Fibroblast of peridontal ligament (primary cell): ENCODE results near the gene BBS12.

Experiments used
- DNase-seq: peaks from one replicate; pipeline ENCODE4 v3.0.0-alpha.2; 2010; ENCODE audit errors: extremely low read depth

The BBS12 gene

DNA sequence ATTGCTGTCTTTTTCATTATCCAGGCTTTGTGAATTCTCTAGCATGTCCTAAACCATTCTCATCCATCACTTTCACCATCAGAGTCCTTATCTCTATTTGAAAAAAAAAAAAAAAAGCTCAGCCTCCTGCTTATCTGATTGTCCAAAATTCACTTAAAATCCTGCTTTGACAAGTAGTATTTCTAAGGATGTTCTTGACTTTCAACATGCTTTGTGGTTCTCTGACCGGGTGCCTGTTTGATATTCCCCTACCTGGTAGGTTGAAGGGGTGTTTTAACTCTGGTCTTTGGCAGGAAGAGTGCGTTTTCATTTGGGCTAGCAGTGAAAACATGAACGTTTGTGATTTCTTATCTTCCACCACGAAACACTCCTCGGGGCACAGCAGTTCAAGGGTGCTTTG, 17.3 kb upstream of the BBS12 start:
- no peak for DNase-seq

DNA sequence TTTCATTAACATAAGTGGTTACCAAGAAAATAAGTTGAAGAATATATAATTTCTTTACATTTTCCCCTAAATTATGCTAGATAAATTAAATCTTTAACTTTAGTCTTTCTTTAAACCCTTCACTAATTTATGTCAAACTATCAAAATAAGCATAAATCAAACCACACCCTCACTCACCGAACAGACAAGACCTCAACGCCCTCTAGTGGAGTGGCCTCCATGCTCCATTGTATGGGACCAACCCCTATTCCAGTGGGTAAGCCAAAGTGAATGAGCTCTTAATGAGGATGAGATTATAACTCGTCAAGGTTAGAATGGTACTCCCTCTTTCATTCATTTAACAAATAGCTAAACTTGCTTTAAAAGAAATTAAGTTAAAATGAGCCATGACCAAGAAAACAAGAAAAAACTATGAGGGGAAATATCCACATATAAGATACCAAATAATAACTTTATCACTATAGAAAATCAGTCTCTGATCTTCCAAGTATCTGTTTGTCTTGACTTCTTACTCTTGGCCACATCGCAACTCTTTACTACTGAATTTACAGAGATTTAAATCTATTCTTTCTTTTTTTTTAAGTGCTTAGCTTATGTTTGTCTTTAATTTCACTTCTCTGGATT, 15.6 kb upstream of the BBS12 start:
- DNase-seq = peak; percentile 84

GRCh38 chr4:122718281-122718680, 14.2 kb upstream of the BBS12 start:
- no peak for DNase-seq

GRCh38 chr4:122722256-122722655, 10.2 kb upstream of the BBS12 start:
- DNase-seq = no peak

DNA sequence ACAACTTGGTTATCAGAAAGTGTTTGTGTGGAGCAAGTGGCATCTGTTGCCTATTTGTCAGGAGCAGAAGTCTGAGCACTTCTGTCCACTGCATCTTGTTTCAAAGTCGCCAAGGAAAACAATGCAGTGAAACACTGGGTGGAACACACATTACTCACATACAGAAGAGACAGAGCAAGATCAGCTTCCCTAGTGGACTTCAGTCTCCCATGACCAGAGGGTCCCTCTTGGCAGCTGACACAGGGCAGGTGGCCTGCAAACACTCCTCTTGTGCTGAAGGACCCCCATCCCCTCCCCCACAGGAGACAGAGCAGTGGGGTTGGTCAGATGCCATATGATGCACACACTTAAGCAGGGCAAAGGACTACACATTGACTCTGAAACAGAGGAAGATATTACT, 3.6 kb upstream of the BBS12 start:
- peak; percentile 50 for DNase-seq

DNA sequence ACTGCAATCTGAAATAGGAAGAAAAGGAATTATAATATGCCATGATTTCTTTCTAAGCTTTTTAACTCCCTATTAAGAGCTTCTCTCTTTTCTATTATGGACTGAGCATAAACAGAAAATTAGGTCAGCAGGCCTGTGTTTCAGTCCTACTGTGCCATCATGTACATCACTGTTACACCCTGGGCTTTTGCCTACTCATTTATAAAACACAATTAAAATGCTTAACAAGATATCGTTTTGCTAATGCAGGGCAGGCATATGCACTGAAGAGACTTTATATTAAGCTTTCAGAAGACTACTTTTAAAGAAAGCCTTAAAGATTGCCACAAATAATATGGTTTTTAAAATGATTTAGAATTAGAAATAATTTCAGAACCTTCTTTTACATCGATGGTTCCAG, 828 bp upstream of the BBS12 start:
- DNase-seq = no peak

GRCh38 chr4:122733787-122734120, 1.2 kb downstream of the BBS12 start:
- DNase-seq = no peak

- peak; percentile 91 for DNase-seq
Observed at GRCh38 chr4:122739174-122739573, 6.7 kb downstream of the BBS12 start.

- no peak for DNase-seq
Observed at GRCh38 chr4:122742933-122743829, 10.7 kb downstream of the BBS12 start.

DNA sequence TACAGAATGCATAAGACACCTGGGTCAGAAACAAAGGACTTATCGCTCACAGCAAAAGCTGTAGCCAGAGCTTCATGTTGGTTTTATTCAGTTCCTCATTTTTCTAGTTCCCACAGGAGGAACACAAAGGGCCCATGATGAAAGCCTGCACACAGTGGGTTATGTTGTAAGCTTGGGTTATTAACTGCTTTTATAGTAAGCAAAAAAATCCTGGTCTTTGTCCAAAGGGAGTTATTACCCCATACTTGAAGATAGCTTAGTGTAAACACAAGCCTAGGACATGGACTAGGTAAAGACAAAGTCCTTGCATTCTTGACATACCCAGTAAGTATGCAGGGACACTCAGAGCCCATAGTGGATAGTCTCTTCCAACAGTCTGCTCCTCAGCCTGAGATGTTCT, 11.7 kb downstream of the BBS12 start:
- peak; percentile 58 for DNase-seq

DNA sequence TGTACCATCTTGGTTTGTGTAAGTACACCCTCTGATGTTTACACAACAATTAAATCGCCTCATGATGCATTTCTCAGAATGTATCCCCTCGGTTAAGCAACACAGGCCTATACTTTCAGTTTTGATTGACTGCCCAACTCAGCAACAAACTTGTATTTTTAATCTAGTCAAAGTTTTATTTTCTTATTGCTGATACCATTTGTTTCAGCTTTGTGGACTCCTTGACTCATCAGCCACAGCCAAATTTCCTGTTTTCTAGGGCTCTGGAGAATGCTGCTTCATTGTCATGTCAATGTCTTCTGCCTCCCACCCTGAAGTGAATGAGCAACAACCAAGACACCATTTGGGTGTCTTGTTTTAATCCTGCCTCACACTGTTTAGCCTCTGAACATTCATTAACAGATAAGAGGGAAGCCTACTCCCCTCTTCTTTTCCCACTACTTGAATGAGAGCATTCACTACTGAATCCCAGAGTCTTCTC, 14.0 kb downstream of the BBS12 start:
- DNase-seq = no peak

GRCh38 chr4:122747068-122747467, 14.6 kb downstream of the BBS12 start:
- DNase-seq = no peak

DNA sequence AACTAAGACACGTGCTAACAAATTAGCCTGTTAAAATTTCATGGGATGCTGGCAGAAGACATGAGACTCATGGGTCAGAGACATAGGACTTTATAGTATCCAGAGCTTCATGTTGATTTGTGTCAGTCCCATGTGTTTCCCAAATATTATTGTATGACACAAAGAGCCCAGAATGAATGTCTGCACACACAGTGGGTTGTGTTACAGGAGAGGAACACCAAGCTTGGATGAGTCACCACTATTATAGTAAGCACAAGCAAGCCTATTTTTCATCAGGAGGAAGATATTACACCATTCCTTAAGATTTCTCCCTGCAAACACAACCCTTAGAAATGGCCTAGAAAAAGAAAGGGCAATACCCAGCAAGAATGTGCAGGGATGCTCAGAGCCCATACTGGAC, 15.4 kb downstream of the BBS12 start:
- peak; percentile 84 for DNase-seq

GRCh38 chr4:122749704-122750454, 17.4 kb downstream of the BBS12 start:
- no peak for DNase-seq

- DNase-seq = peak; percentile 58
Observed at GRCh38 chr4:122755675-122756074, 23.2 kb downstream of the BBS12 start.

GRCh38 chr4:122758033-122758432, 25.5 kb downstream of the BBS12 start:
- peak; percentile 79 for DNase-seq

DNA sequence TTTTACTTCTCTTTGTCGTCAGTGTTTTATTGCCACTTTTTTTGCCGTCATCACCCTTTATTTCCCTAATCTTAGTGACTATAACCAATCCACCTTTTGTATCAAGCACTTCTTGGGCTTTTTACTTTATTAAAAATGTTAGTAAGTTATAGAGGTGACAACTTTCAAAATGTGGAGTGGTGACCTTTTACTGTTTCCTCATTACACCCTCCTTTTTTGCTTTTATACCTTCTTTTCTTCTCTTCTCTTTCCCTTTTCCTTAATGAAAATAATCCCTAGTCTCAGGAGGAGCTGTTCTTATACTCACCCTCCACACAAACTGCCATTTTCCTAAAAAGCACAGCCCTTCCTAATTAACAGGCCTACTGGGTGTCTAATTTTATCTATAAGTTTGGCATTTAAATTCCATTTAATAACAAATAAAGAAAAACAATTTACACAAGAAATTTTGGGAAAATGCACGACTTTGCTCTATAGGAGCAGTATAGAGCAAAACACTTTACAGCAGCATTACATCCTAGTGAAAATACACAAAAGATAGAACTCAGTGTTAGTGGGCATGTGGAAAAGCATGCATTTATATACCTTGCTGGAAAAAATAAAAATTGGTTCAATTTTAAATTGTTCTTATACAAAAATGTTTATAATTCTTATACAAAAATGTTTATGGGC, 27.3 kb downstream of the BBS12 start:
- DNase-seq = peak; percentile 58

DNA sequence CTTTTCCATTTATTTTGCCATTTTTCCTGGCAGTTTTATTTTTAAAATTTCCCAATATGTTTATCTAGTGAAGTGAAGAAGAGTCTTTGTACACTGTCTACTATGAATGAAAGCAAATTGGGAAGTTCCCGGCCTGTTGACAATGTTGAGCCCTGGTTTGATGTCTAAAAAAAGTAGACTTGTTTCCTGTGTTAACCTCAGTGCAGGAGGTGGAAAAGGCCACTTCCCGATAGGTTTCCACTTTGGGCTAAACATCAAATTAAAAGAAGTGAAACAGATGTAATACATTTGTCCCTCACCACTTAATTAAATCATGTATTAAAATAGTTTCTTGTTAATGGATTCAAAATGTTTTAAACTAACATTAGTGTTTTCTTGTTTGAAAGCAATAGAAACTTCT, 30.0 kb downstream of the BBS12 start:
- DNase-seq = no peak

- no peak for DNase-seq
Observed at GRCh38 chr4:122762966-122763716, 30.6 kb downstream of the BBS12 start.

GRCh38 chr4:122764071-122764820, 31.7 kb downstream of the BBS12 start:
- DNase-seq = peak; percentile 85

GRCh38 chr4:122764821-122765215, 32.3 kb downstream of the BBS12 start:
- peak; percentile 97 for DNase-seq
